Spleen (tissue), 7 donors: ENCODE results near the gene SHISA6.

Experiments
- CTCF ChIP-seq, 11 experiments: fragments of 200-600 bp in 7 of 11; fragments of 450-650 bp in 4 of 11; sonication (generic) in 4 of 11; IDR thresholded peaks in 8 of 11; conservative IDR thresholded peaks in 3 of 11; 1 replicate in 7 of 11; 2 replicates in 4 of 11; pipeline versions ENCODE4 v1.4.0 to v1.8.0; 2016 to 2021; ENCODE audit warnings: antibody characterized with exemption in 11 of 11, inconsistent platforms in 4 of 11, mild to moderate bottlenecking in 1 of 11
- POLR2AphosphoS5 ChIP-seq, 3 donors: sonication (generic); formaldehyde crosslinking; IDR thresholded peaks; one replicate each; pipeline ENCODE4 v1.5.1; 2017; ENCODE audit warnings: antibody characterized with exemption in 3 of 3
- donor health status: DM: no; HTN: no; CAD: no; lungs with moderate emphysema.
- donor health status: DM: no; HTN: no; CAD: no.
- donor health status: DM: no; HTN: no; CAD: no.

DNA sequence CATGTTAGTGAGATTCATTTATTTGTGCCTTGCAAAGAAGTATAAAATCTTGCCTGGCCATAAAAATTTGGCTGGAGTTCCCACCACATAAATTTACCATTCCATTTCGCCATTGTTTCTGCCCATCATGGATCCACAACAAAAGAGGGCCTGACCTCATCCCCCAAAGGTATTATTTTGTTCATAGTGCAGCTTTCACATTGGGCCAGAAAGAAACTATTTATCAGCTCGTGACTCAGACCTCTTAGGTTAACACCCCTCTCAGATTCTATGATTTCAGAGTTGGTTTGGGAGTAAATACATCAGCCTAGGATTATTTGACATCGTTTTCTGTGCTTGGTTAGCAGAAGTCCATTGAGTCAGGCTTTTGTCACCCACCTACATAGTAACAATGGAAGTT is 108.1 kb downstream of the SHISA6 start:
- TF ChIP-seq CTCF (IDR thresholded peaks at IDR 0.05 in 8 of 11, conservative IDR thresholded peaks at IDR 0.05 in 3 of 11) (no peak), POLR2AphosphoS5 (IDR thresholded peaks at IDR 0.05) (no peak)
